NT2/D1 (cell line): Measurements from ENCODE around the gene PLCH2.

Experiments
- YY1 ChIP-seq: IDR thresholded peaks from 2 replicates; pipeline ENCODE4 v1.6.1; 2011; ENCODE audit not compliant: insufficient read length, insufficient read depth
- ZNF274 ChIP-seq: IDR thresholded peaks from 2 replicates; pipeline ENCODE4 v1.6.1; 2011; ENCODE audit warnings: mild to moderate bottlenecking, low read depth, low read length

DNA sequence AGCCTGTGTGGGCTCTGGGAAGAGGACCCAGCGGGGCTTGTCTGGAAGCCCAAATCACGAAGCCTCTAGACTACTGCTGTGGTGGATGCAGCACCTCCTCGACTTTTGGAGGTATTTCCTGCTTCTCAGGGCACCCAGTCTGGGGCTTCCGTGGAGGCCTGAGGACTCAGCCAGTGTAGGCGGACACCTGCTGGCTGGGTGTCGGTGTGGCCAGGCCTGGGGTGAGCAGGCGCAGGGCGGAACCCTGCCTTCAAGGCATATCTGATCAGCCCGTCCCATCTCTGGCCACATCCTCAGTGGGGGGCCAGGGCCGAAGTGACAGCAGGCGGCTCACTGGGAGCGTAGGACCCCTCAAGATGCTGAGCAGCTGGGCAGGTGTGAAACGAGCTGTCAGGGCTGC lies 6.9 kb downstream of the PLCH2 start:
- TF ChIP-seq YY1 (no peak), ZNF274 (no peak)
